ENCODE data around the gene PNMA6A.

Gene PNMA6A

GRCh38 chrX:153049093-153049492 lies 23.2 kb upstream of the PNMA6A start:
- TF ChIP-seq YY1 (IDR thresholded peaks at IDR 0.05; ENCODE audit: insufficient read depth, insufficient read length) (no peak), SUZ12 (IDR thresholded peaks at IDR 0.05; ENCODE audit: extremely low read depth, insufficient read depth, insufficient read length) (no peak)
- Histone ChIP-seq H3K4me3 (ENCODE audit: insufficient read length, low read depth) (no peak overlapping the region), H3K27me3 (ENCODE audit: insufficient read depth, insufficient read length) (no peaks in the 10 kb centered on the region), H3K9ac (ENCODE audit: insufficient read length, low read depth) (no peak overlapping the region), H3K9me3 (ENCODE audit: insufficient read depth, low read length) (peaks cover 7% of the 10 kb centered on the region; the same call in 1 of the 2 replicates), H3K36me3 (ENCODE audit: insufficient read depth, insufficient read length, low read length) (no peaks in the 10 kb centered on the region), H3K4me1 (ENCODE audit: insufficient read depth, insufficient read length) (no peaks in the 10 kb centered on the region)
- DNase-seq (ENCODE audit: low read depth, low spot score), result no peak

DNA sequence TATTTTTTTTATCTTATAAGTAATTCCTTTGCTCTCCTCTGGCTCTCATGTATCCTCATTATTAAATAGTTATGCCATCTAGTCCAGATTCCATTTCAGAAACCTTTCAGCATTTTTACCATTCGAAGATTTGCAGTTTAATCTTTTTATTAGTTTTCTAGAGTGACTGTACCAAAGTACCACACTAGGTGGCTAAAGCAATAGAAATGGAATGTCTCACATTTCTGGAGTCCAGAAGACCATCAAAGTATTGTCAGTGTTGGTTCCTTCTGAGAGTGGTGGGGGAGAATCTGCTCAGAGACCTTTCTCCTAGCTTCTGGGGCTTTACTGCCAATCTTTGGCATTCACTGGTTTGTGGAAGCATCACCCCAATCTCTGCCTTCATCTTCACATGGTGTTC lies 19.7 kb upstream of the PNMA6A start:
- no peaks in the 10 kb centered on the region for H3K27me3 ChIP-seq (ENCODE audit: insufficient read depth, insufficient read length)
- no peak for DNase-seq (ENCODE audit: low read depth, low spot score)
- H3K4me1 ChIP-seq (ENCODE audit: insufficient read depth, insufficient read length), result no peaks in the 10 kb centered on the region
- no peak overlapping the region for H3K9ac ChIP-seq (ENCODE audit: insufficient read length, low read depth)
- H3K9me3 ChIP-seq (ENCODE audit: insufficient read depth, low read length), result peaks cover 7% of the 10 kb centered on the region; the same call in 1 of the 2 replicates
- TF ChIP-seq SUZ12 (IDR thresholded peaks at IDR 0.05; ENCODE audit: extremely low read depth, insufficient read depth, insufficient read length), result no peak
- TF ChIP-seq YY1 (IDR thresholded peaks at IDR 0.05; ENCODE audit: insufficient read depth, insufficient read length), result no peak
- TF ChIP-seq ZNF274 (IDR thresholded peaks at IDR 0.05; ENCODE audit: low read depth, low read length), result no peak
- H3K4me3 ChIP-seq (ENCODE audit: insufficient read length, low read depth), result no peak overlapping the region
- H3K36me3 ChIP-seq (ENCODE audit: insufficient read depth, insufficient read length, low read length), result no peaks in the 10 kb centered on the region

- Histone ChIP-seq H3K9ac (ENCODE audit: insufficient read length, low read depth) (no peak within 1 kb of the TSS), H3K36me3 (ENCODE audit: insufficient read depth, insufficient read length, low read length) (peaks cover 4% of the 10 kb centered on the region), H3K27me3 (ENCODE audit: insufficient read depth, insufficient read length) (no peaks in the 10 kb centered on the region), H3K4me1 (ENCODE audit: insufficient read depth, insufficient read length) (no peaks in the 10 kb centered on the region), H3K9me3 (ENCODE audit: insufficient read depth, low read length) (no peaks in the 10 kb centered on the region), H3K4me3 (ENCODE audit: insufficient read length, low read depth) (peak within 1 kb of the TSS; percentile 18)
- no peak for DNase-seq (ENCODE audit: low read depth, low spot score)
- no peak for TF ChIP-seq SUZ12 (IDR thresholded peaks at IDR 0.05; ENCODE audit: extremely low read depth, insufficient read depth, insufficient read length)
- no peak for TF ChIP-seq ZNF274 (IDR thresholded peaks at IDR 0.05; ENCODE audit: low read depth, low read length)
- no peak for TF ChIP-seq YY1 (IDR thresholded peaks at IDR 0.05; ENCODE audit: insufficient read depth, insufficient read length)
Measured at GRCh38 chrX:153055871-153056749, 16.1 kb upstream of the PNMA6A start, which contains the start of gene PNMA3. Gene PNMA3 (plus strand): TSS chrX:153056470. CDS start chrX:153057056, 586 bp downstream.

DNA sequence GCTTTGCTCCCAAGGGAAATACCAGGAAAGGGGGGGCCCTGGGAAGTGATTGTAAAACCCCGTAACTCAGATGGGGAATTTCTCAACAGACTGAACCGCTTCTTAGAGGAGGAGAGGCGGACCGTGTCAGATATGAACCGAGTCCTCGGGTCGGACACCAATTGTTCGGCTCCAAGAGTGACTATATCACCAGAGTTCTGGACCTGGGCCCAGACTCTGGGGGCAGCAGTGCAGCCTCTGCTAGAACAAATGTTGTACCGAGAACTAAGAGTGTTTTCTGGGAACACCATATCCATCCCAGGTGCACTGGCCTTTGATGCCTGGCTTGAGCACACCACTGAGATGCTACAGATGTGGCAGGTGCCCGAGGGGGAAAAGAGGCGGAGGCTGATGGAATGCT lies 15.0 kb upstream of the PNMA6A start:
- Histone ChIP-seq H3K4me3 (ENCODE audit: insufficient read length, low read depth) (peak overlapping the region; percentile 18), H3K4me1 (ENCODE audit: insufficient read depth, insufficient read length) (no peaks in the 10 kb centered on the region), H3K27me3 (ENCODE audit: insufficient read depth, insufficient read length) (no peaks in the 10 kb centered on the region), H3K9me3 (ENCODE audit: insufficient read depth, low read length) (no peaks in the 10 kb centered on the region), H3K9ac (ENCODE audit: insufficient read length, low read depth) (no peak overlapping the region), H3K36me3 (ENCODE audit: insufficient read depth, insufficient read length, low read length) (peaks cover 4% of the 10 kb centered on the region)
- TF ChIP-seq SUZ12 (IDR thresholded peaks at IDR 0.05; ENCODE audit: extremely low read depth, insufficient read depth, insufficient read length) (no peak), ZNF274 (IDR thresholded peaks at IDR 0.05; ENCODE audit: low read depth, low read length) (no peak)
- no peak for DNase-seq (ENCODE audit: low read depth, low spot score)

DNA sequence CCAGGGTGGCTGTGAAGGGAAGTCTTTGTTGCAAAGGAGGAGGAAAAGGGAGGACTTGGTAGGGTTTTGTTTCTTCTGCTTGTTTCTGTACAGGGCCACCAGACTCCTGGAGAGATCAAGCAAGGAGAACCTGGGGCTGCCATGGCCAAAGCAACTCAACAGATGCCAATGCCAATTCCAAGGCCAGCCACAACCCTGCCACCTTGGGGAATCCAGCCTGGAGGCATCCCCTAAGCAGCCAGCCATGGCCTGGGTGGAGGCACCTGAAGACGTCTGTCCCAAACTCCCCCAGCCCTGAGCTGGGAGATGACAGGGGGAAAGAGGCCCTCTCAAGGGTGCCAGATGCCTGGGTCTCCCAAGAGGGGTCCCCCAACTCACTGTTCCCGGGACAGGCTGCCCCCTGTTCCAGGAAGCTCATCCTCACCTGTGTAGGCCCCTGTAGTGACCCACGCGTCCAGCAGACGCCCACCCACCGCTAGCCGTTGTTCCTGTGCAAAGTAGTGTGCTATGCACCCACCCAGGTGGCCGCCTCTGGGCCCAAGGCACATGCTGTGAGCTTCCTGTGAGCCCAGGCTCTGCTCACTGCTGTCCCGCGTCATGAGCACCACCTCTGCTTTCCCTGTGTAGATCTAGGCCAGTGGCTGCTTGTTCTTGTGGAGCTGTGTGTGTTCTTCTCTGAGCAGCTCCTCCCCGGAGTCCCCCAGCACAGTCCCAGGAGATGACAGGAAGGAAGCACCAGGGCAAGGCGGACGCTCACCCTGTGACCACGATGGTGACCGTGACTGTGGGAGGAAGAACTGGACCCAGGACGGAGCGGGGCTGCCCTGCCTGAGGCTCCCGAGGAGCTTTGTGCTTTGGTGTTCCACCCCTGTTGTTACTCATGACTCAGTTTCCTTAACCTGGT lies 12.8 kb upstream of the PNMA6A start:
- H3K4me3 ChIP-seq (ENCODE audit: insufficient read length, low read depth), result no peak overlapping the region
- TF ChIP-seq ZNF274 (IDR thresholded peaks at IDR 0.05; ENCODE audit: low read depth, low read length) (no peak), SUZ12 (IDR thresholded peaks at IDR 0.05; ENCODE audit: extremely low read depth, insufficient read depth, insufficient read length) (no peak), YY1 (IDR thresholded peaks at IDR 0.05; ENCODE audit: insufficient read depth, insufficient read length) (no peak)
- no peaks in the 10 kb centered on the region for H3K27me3 ChIP-seq (ENCODE audit: insufficient read depth, insufficient read length)
- H3K36me3 ChIP-seq (ENCODE audit: insufficient read depth, insufficient read length, low read length), result peaks cover 4% of the 10 kb centered on the region
- DNase-seq (ENCODE audit: low read depth, low spot score), result no peak
- no peak overlapping the region for H3K9ac ChIP-seq (ENCODE audit: insufficient read length, low read depth)
- no peaks in the 10 kb centered on the region for H3K4me1 ChIP-seq (ENCODE audit: insufficient read depth, insufficient read length)
- no peaks in the 10 kb centered on the region for H3K9me3 ChIP-seq (ENCODE audit: insufficient read depth, low read length)

- peaks cover 4% of the 10 kb centered on the region for H3K36me3 ChIP-seq (ENCODE audit: insufficient read depth, insufficient read length, low read length)
- no peaks in the 10 kb centered on the region for H3K9me3 ChIP-seq (ENCODE audit: insufficient read depth, low read length)
- H3K9ac ChIP-seq (ENCODE audit: insufficient read length, low read depth), result no peak overlapping the region
- no peaks in the 10 kb centered on the region for H3K27me3 ChIP-seq (ENCODE audit: insufficient read depth, insufficient read length)
- DNase-seq (ENCODE audit: low read depth, low spot score), result no peak
- TF ChIP-seq SUZ12 (IDR thresholded peaks at IDR 0.05; ENCODE audit: extremely low read depth, insufficient read depth, insufficient read length), result no peak
- no peak for TF ChIP-seq ZNF274 (IDR thresholded peaks at IDR 0.05; ENCODE audit: low read depth, low read length)
- TF ChIP-seq YY1 (IDR thresholded peaks at IDR 0.05; ENCODE audit: insufficient read depth, insufficient read length), result no peak
- H3K4me3 ChIP-seq (ENCODE audit: insufficient read length, low read depth), result no peak overlapping the region
- H3K4me1 ChIP-seq (ENCODE audit: insufficient read depth, insufficient read length), result no peaks in the 10 kb centered on the region
Measured at GRCh38 chrX:153060095-153060445, 12.2 kb upstream of the PNMA6A start.

DNA sequence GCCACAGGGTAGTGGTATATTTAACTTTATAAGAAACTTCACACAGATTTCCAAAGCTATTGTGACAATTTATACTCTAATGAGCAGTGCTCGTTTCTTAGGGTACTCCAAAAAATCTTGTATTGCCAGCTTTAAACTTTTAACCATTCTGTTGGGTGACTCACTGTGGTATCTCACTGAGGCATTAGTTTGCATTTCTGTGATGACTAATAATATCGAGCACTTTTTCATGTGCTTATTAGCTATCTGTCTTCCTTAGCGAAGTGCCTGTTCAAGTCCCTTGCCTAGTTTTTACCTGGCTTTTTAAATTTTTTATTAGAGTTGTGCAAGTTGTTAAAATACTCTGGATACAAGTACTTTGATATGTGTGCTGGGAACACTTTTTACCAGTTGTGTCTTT lies 10.5 kb upstream of the PNMA6A start:
- TF ChIP-seq SUZ12 (IDR thresholded peaks at IDR 0.05; ENCODE audit: extremely low read depth, insufficient read depth, insufficient read length) (no peak), YY1 (IDR thresholded peaks at IDR 0.05; ENCODE audit: insufficient read depth, insufficient read length) (no peak), ZNF274 (IDR thresholded peaks at IDR 0.05; ENCODE audit: low read depth, low read length) (no peak)
- H3K27me3 ChIP-seq (ENCODE audit: insufficient read depth, insufficient read length), result no peaks in the 10 kb centered on the region
- H3K36me3 ChIP-seq (ENCODE audit: insufficient read depth, insufficient read length, low read length), result peaks cover 4% of the 10 kb centered on the region
- no peak for DNase-seq (ENCODE audit: low read depth, low spot score)
- no peaks in the 10 kb centered on the region for H3K9me3 ChIP-seq (ENCODE audit: insufficient read depth, low read length)
- no peak overlapping the region for H3K4me3 ChIP-seq (ENCODE audit: insufficient read length, low read depth)
- no peaks in the 10 kb centered on the region for H3K4me1 ChIP-seq (ENCODE audit: insufficient read depth, insufficient read length)
- H3K9ac ChIP-seq (ENCODE audit: insufficient read length, low read depth), result no peak overlapping the region
